HCT116 (cell line): ENCODE data around the gene LAMP1. TPM values are rescaled to one million over a fixed set of nuclear protein-coding genes. Genes with fewer than 3 reads are reported as not detected.

ENCODE experiments used
- ATAC-seq: fragments of 200-7000 bp; cut with Tn5 transposase; 2 replicates; pipeline ENCODE4 v1.9.1; 2020; ENCODE audit warnings: mild to moderate bottlenecking, moderate library complexity
- BruUV-seq: library from RNA; stranded (reverse); fragments of 400-500 nt; replicated peaks from 2 replicates; lab custom pipeline; 2021; lab: Mats Ljungman, UMichigan
- CTCF ChIA-PET: fragments of 300-600 bp; sonication (Branson Sonifier 250); formaldehyde crosslinking; loops from one replicate; lab custom pipeline; 2021; ENCODE audit warnings: antibody characterized with exemption; lab: Charles Lee
- POLR2A ChIA-PET: fragments of 300-600, 350-600 bp; sonication (Branson Sonifier 250); formaldehyde crosslinking; loops from one replicate; lab custom pipeline; 2021; ENCODE audit warnings: antibody characterized with exemption; lab: Charles Lee
- RAD21 ChIA-PET, 2 experiments: fragments of 300-600 bp; sonication (Branson Sonifier 250); formaldehyde crosslinking; loops; one replicate each; lab custom pipeline; 2023; ENCODE audit warnings: low total read pairs in 2 of 2; ENCODE audit not compliant: uncharacterized antibody in 2 of 2, unreplicated experiment in 2 of 2, low non-redundant PET in 1 of 2; lab: Charles Lee
- DNase-seq: peaks from one replicate; pipeline ENCODE4 v3.0.0-alpha.2; 2010; ENCODE audit warnings: low read depth, low spot score
- H2AFZ ChIP-seq: fragments of 200-600 bp; shearing (Covaris generic), sonication (generic); 2 replicates; pipeline ENCODE4 v1.6.1; 2017; ENCODE audit warnings: low read depth, mixed run types, mixed read lengths, antibody characterized with exemption, low read length; ENCODE audit not compliant: poor library complexity, severe bottlenecking
- H3K27ac ChIP-seq: 2 replicates; pipeline ENCODE4 v1.5.1; 2012; ENCODE audit warnings: low read depth, low read length
- H3K27me3 ChIP-seq: fragments of 200-600 bp; sonication (generic); 2 replicates; pipeline ENCODE4 v1.6.1; 2016; ENCODE audit warnings: mixed run types, low read length, mixed read lengths; ENCODE audit not compliant: insufficient read depth
- H3K36me3 ChIP-seq, 2 experiments: fragments of 200-500 bp in 1 of 2; fragments of 200-600 bp in 1 of 2; sonication (Bioruptor generic) in 1 of 2; sonication (generic) in 1 of 2; 2 replicates each; pipeline versions ENCODE4 v1.5.1 to v1.6.1; 2014 to 2016; ENCODE audit warnings: low read length in 2 of 2, inconsistent platforms in 1 of 2, mixed read lengths in 1 of 2, mixed run types in 1 of 2; ENCODE audit not compliant: insufficient read depth in 2 of 2, control insufficient read depth in 1 of 2
- H3K4me1 ChIP-seq, 2 experiments: fragments of 200-600 bp in 1 of 2; sonication (generic) in 1 of 2; 2 replicates each; pipeline versions ENCODE4 v1.5.1 to v1.6.1; 2012 to 2017; ENCODE audit warnings: low read length in 2 of 2, inconsistent platforms in 1 of 2, mild to moderate bottlenecking in 1 of 2, mixed read lengths in 1 of 2, mixed run types in 1 of 2, moderate library complexity in 1 of 2; ENCODE audit not compliant: insufficient read depth in 2 of 2, control insufficient read depth in 1 of 2
- H3K4me2 ChIP-seq: fragments of 200-600 bp; sonication (generic); 2 replicates; pipeline ENCODE4 v1.6.1; 2017; ENCODE audit warnings: mixed run types, low read length, mixed read lengths
- H3K4me3 ChIP-seq, 2 experiments: fragments of 200-600 bp in 1 of 2; sonication (generic) in 1 of 2; replicated peaks in 1 of 2; 2 replicates each; pipeline ENCODE4 v1.5.1; 2011 to 2016; ENCODE audit warnings: low read length in 2 of 2, control low read depth in 1 of 2, low read depth in 1 of 2, mild to moderate bottlenecking in 1 of 2, mixed read lengths in 1 of 2, mixed run types in 1 of 2
- H3K79me2 ChIP-seq: fragments of 200-600 bp; sonication (generic); 2 replicates; pipeline ENCODE4 v1.6.1; 2017; ENCODE audit warnings: mild to moderate bottlenecking, mixed run types, low read length, moderate library complexity, mixed read lengths; ENCODE audit not compliant: insufficient read depth
- H3K9ac ChIP-seq: fragments of 200-600 bp; sonication (generic); 2 replicates; pipeline ENCODE4 v1.6.1; 2016; ENCODE audit warnings: low read length, mixed read lengths
- H3K9me2 ChIP-seq: fragments of 200-600 bp; sonication (generic), shearing (Covaris generic); 2 replicates; pipeline ENCODE4 v1.6.1; 2017; ENCODE audit warnings: mixed run types, mild to moderate bottlenecking, moderate library complexity; ENCODE audit not compliant: insufficient read depth
- H3K9me3 ChIP-seq, 2 experiments: fragments of 200-500 bp in 1 of 2; fragments of 200-600 bp in 1 of 2; sonication (Bioruptor generic) in 1 of 2; sonication (generic) in 1 of 2; 2 replicates each; pipeline ENCODE4 v1.6.1; 2014 to 2017; ENCODE audit warnings: low read length in 2 of 2, mixed read lengths in 2 of 2, inconsistent platforms in 1 of 2, low read depth in 1 of 2, mild to moderate bottlenecking in 1 of 2, mixed run types in 1 of 2, moderate library complexity in 1 of 2; ENCODE audit not compliant: control insufficient read depth in 1 of 2, insufficient read depth in 1 of 2
- H4K20me1 ChIP-seq: fragments of 200-600 bp; sonication (generic), shearing (Covaris generic); 2 replicates; pipeline ENCODE4 v1.6.1; 2017; ENCODE audit warnings: mixed run types, mild to moderate bottlenecking, moderate library complexity; ENCODE audit not compliant: insufficient read depth
- ATF3 ChIP-seq: IDR thresholded peaks from 2 replicates; pipeline ENCODE4 v1.6.1; 2012
- CBX3 ChIP-seq: IDR thresholded peaks from 2 replicates; pipeline ENCODE4 v1.6.1; 2012; ENCODE audit warnings: low read depth
- ELF1 ChIP-seq: IDR thresholded peaks from 2 replicates; pipeline ENCODE4 v1.6.1; 2012; ENCODE audit warnings: low read depth, borderline replicate concordance
- EZH2 ChIP-seq: fragments of 200-600 bp; sonication (generic); IDR thresholded peaks from 2 replicates; pipeline ENCODE4 v1.6.1; 2017; ENCODE audit warnings: antibody characterized with exemption, mixed run types
- EZH2phosphoT487 ChIP-seq: fragments of 200-600 bp; IDR thresholded peaks from 2 replicates; pipeline ENCODE4 v1.6.1; 2018; ENCODE audit warnings: antibody characterized with exemption, borderline replicate concordance
- FOSL1 ChIP-seq: IDR thresholded peaks from 2 replicates; pipeline ENCODE4 v1.6.1; 2012; ENCODE audit warnings: low read depth
- JUND ChIP-seq: IDR thresholded peaks from 2 replicates; pipeline ENCODE4 v1.6.1; 2012
- MAX ChIP-seq: IDR thresholded peaks from 2 replicates; pipeline ENCODE4 v1.6.1; 2012
- POLR2AphosphoS5 ChIP-seq: IDR thresholded peaks from 2 replicates; pipeline ENCODE4 v1.6.1; 2011; ENCODE audit warnings: mild to moderate bottlenecking, low read depth, low read length, moderate library complexity
- RAD21 ChIP-seq: IDR thresholded peaks from 2 replicates; pipeline ENCODE4 v1.6.1; 2012; ENCODE audit warnings: low read depth, mild to moderate bottlenecking
- YY1 ChIP-seq: IDR thresholded peaks from 2 replicates; pipeline ENCODE4 v1.6.1; 2011; ENCODE audit warnings: low read length, low read depth, moderate library complexity, mild to moderate bottlenecking; ENCODE audit not compliant: insufficient replicate concordance; ENCODE audit errors: extremely low read depth
- intact Hi-C: fragments of 100-400 bp; cut with micrococcal nuclease; formaldehyde crosslinking; loops from 2 replicates; pipeline ENCODE4 v1.10.0; 2022
- total RNA-seq: library from RNA; stranded (reverse); gene quantifications from one replicate; pipeline ENCODE4 v1.2.1, GENCODE V29; 2021; ENCODE audit not compliant: unreplicated experiment
- TF ChIP-seq, protein P1 (sequence below): IDR thresholded peaks from 2 replicates; pipeline ENCODE4 v1.6.1; 2011; ENCODE audit warnings: mild to moderate bottlenecking, low read length, moderate library complexity; ENCODE audit not compliant: insufficient replicate concordance; ENCODE audit errors: extremely low read depth

The LAMP1 gene
- total RNA-seq, 1 experiment from 2014 or later: 158 TPM

DNA sequence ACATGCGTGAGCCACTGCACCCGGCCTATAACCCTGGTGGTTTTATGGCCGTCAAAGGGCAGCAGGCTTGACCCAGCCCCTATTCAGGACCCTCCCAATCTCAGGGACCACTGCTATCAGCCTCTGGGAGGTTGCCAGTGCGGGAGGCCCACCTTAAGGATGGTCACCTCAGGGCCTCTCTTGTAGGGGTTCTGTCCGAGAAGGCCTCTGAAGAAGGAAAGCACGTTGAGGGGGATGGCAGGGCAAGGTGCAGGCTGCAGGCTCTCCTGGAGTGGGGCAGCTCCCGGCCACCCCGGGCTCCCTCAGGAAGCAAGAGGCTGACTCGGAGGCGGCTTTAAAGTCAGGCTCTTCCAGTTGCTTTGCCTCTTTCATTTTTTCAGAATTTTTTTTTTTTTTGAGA, 72.8 kb downstream of the LAMP1 start:
- no peak overlapping the region for H2AFZ ChIP-seq
- H3K9me2 ChIP-seq: no peaks in the 10 kb centered on the region
- CTCF ChIA-PET: no interaction called here
- H3K4me1 ChIP-seq: peaks cover 0 to under 1% of the 10 kb centered on the region in 2 experiments; a peak in 1 of 4 replicates
- no peaks in the 10 kb centered on the region for H3K36me3 ChIP-seq
- H3K4me2 ChIP-seq: no peak overlapping the region
- no TSS peak for BruUV-seq
- TF ChIP-seq MAX (no peak), ELF1 (no peak), RAD21 (no peak), CBX3 (no peak), YY1 (no peak), EZH2phosphoT487 (no peak), POLR2AphosphoS5 (no peak), EZH2 (no peak), ATF3 (no peak), FOSL1 (no peak), JUND (no peak)
- TF ChIP-seq, protein P1, sequence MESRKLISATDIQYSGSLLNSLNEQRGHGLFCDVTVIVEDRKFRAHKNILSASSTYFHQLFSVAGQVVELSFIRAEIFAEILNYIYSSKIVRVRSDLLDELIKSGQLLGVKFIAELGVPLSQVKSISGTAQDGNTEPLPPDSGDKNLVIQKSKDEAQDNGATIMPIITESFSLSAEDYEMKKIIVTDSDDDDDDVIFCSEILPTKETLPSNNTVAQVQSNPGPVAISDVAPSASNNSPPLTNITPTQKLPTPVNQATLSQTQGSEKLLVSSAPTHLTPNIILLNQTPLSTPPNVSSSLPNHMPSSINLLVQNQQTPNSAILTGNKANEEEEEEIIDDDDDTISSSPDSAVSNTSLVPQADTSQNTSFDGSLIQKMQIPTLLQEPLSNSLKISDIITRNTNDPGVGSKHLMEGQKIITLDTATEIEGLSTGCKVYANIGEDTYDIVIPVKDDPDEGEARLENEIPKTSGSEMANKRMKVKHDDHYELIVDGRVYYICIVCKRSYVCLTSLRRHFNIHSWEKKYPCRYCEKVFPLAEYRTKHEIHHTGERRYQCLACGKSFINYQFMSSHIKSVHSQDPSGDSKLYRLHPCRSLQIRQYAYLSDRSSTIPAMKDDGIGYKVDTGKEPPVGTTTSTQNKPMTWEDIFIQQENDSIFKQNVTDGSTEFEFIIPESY: no peak
- TF ChIP-seq, all 23 proteins: peak for 0
- POLR2A ChIA-PET: no interaction called here
- H3K27ac ChIP-seq: no peak overlapping the region
- ATAC-seq: no peak
- no peaks in the 10 kb centered on the region for H3K9me3 ChIP-seq
- no peak for DNase-seq
- intact Hi-C loops: loop anchor here (5.0 kb wide), 1 partner anchor 333 kb away; no protein-coding TSS in a partner anchor
- no peaks in the 10 kb centered on the region for H4K20me1 ChIP-seq
- no peak overlapping the region for H3K4me3 ChIP-seq
- RAD21 ChIA-PET: no interaction called here
- H3K27me3 ChIP-seq: no peaks in the 10 kb centered on the region
- no peak overlapping the region for H3K9ac ChIP-seq
- no peaks in the 10 kb centered on the region for H3K79me2 ChIP-seq
